GM10248 (cell line): ENCODE measurements around the gene METTL16.

ENCODE experiments used
- CTCF ChIA-PET: fragments of 300-600 bp; sonication (Branson Sonifier 250); formaldehyde crosslinking; extraction: SDS; loops from one replicate; lab custom pipeline; 2021; ENCODE audit warnings: antibody characterized with exemption; lab: Yijun Ruan, JAX
- POLR2A ChIA-PET: fragments of 350-650 bp; sonication (Branson Sonifier 250); formaldehyde crosslinking; extraction: SDS; loops from one replicate; lab custom pipeline; 2020; ENCODE audit warnings: antibody characterized with exemption; lab: Yijun Ruan, JAX
- DNase-seq: peaks from one replicate; pipeline ENCODE4 v3.0.0; 2012; ENCODE audit errors: extremely low spot score
- CTCF ChIP-seq: IDR thresholded peaks from 2 replicates; pipeline ENCODE4 v1.5.1; 2012; ENCODE audit warnings: mild to moderate bottlenecking, low read depth; ENCODE audit errors: extremely low read depth, missing control alignments, control extremely low read depth

The METTL16 gene

GRCh38 chr17:2390199-2390836 lies 121.4 kb downstream of the METTL16 start:
- POLR2A ChIA-PET, result interaction anchor here (3.7 kb wide), 1 partner anchor 7 kb away, joined by 15 read pairs; no protein-coding TSS in a partner anchor
- TF ChIP-seq CTCF, result no peak
- DNase-seq, result no peak
- CTCF ChIA-PET, result interaction anchor here (2.0 to 4.5 kb wide), 3 partner anchors 8 to 26 kb away, joined by 4 to 78 read pairs (median 31); no protein-coding TSS in a partner anchor

GRCh38 chr17:2388683-2389055 lies 123.0 kb downstream of the METTL16 start:
- DNase-seq, result no peak
- ChIA-PET POLR2A (no interaction called here), CTCF (interaction anchor here (14.0 kb wide), 1 partner anchor 28 kb away, joined by 404 read pairs; no protein-coding TSS in a partner anchor)
- TF ChIP-seq CTCF, result no peak

GRCh38 chr17:2388020-2388682 lies 123.5 kb downstream of the METTL16 start:
- TF ChIP-seq CTCF, result no peak
- CTCF ChIA-PET, result interaction anchor here (14.0 kb wide), 1 partner anchor 29 kb away, joined by 404 read pairs; no protein-coding TSS in a partner anchor
- DNase-seq, result no peak
- POLR2A ChIA-PET, result no interaction called here

- CTCF ChIA-PET, result interaction anchor here (14.0 kb wide), 1 partner anchor 30 kb away, joined by 404 read pairs; no protein-coding TSS in a partner anchor
- POLR2A ChIA-PET, result no interaction called here
- no peak for DNase-seq
- no peak for TF ChIP-seq CTCF
Measured at GRCh38 chr17:2387086-2388019, 124.3 kb downstream of the METTL16 start.

GRCh38 chr17:2386400-2387085 lies 125.1 kb downstream of the METTL16 start:
- ChIA-PET CTCF (interaction anchor here (14.0 kb wide), 1 partner anchor 31 kb away, joined by 404 read pairs; no protein-coding TSS in a partner anchor), POLR2A (no interaction called here)
- TF ChIP-seq CTCF, result no peak
- no peak for DNase-seq
